Endothelial cell of umbilical vein (primary cell): ENCODE measurements around the gene ZFPM1.

Experiments
- CTCF ChIP-seq, 2 donors: IDR thresholded peaks; 1 replicate in 1 of 2; 2 replicates in 1 of 2; pipeline ENCODE4 v1.5.1; 2011; ENCODE audit warnings: low read length in 2 of 2, mild to moderate bottlenecking in 2 of 2, moderate library complexity in 2 of 2, control low read depth in 1 of 2, inconsistent platforms in 1 of 2, low read depth in 1 of 2; ENCODE audit not compliant: insufficient read depth in 1 of 2; ENCODE audit errors: extremely low read depth in 1 of 2
- EZH2 ChIP-seq: IDR thresholded peaks from 2 replicates; pipeline ENCODE4 v1.6.1; 2012; ENCODE audit warnings: borderline replicate concordance, low read depth, mild to moderate bottlenecking, moderate library complexity, low read length, inconsistent platforms; ENCODE audit not compliant: severe bottlenecking
- POLR2A ChIP-seq: IDR thresholded peaks from 2 replicates; pipeline ENCODE4 v1.6.1; 2012; ENCODE audit warnings: low read depth, mild to moderate bottlenecking, control low read depth, low read length
- POLR2AphosphoS5 ChIP-seq: IDR thresholded peaks from 2 replicates; pipeline ENCODE4 v1.6.1; 2012; ENCODE audit warnings: low read depth, mild to moderate bottlenecking, control low read depth, low read length, moderate library complexity; ENCODE audit not compliant: insufficient read depth

DNA sequence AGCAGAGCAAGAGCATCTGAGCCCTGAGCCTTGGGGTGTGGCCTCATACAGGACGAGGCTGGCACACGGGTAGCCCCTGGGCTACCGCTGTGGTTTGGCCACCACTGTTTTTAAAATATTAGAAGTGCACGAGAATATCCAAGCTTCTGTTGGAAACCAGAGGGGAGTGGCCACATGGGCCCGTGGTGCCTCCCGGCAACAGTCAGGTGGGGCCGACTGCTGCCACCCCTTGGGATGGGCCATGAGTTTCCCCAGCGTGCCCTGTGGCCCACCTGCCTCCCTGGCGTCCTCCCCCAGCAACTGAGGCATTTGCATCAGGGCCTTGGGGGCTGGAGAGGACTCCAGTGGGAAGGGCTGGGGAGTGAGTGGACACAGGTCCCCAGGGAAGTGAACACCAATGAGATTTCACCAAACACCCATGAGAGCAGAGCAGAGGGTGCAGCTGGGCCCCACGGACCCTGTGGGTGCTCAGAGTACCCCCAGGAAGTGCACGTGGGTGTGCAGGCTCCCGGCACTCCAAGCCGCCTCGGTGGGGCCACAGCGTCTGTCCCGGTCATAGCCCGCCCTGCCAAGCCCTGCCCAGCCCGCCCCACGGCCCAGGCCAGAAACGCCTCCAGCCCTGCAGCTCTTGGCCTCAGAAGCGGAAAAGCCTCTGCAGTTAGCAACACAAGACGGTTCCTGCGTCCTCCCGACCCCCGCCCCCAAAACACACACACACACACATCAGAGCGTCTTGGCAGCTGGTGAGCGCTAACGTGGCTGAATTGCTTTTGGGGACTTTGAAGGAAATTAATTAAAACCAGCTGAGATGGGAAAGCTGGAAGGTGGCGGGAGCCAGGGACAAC is 47.6 kb upstream of the ZFPM1 start:
- no peak for TF ChIP-seq CTCF (IDR thresholded peaks at IDR 0.05; ENCODE audit: extremely low read depth in 1 of 2, insufficient read depth in 1 of 2, low read depth in 1 of 2, low read length in 2 of 2)
- TF ChIP-seq POLR2AphosphoS5: no peak
- TF ChIP-seq EZH2: no peak
- TF ChIP-seq POLR2A: no peak
